OCI-LY1 (cell line): ENCODE measurements around the gene SLC25A25.

Experiments used
- H2AFZ ChIP-seq: fragments of 200-600 bp; sonication (generic), shearing (Covaris generic); 2 replicates; pipeline ENCODE4 v1.6.0; 2014; ENCODE audit warnings: antibody characterized with exemption, mild to moderate bottlenecking, low read length
- H3F3A ChIP-seq: fragments of 200-600 bp; sonication (generic), shearing (Covaris generic); 2 replicates; pipeline ENCODE4 v1.6.0; 2014; ENCODE audit warnings: mild to moderate bottlenecking, antibody characterized with exemption, low read length, moderate library complexity; ENCODE audit not compliant: insufficient read depth
- H3K27ac ChIP-seq: fragments of 200-600 bp; sonication (generic); 2 replicates; pipeline ENCODE4 v1.5.1; 2014; ENCODE audit warnings: low read length, mixed run types, mild to moderate bottlenecking, low read depth; ENCODE audit not compliant: poor library complexity, severe bottlenecking
- H3K27me3 ChIP-seq: fragments of 200-600 bp; sonication (generic); 2 replicates; pipeline ENCODE4 v1.6.0; 2014; ENCODE audit warnings: antibody characterized with exemption, mild to moderate bottlenecking, low read length, moderate library complexity; ENCODE audit not compliant: insufficient read depth
- H3K36me3 ChIP-seq: fragments of 200-600 bp; sonication (generic); 2 replicates; pipeline ENCODE4 v1.6.1; 2014; ENCODE audit warnings: mild to moderate bottlenecking, antibody characterized with exemption, low read length, moderate library complexity, mixed read lengths; ENCODE audit not compliant: insufficient read depth
- H3K4me1 ChIP-seq: fragments of 200-600 bp; sonication (generic); 2 replicates; pipeline ENCODE4 v1.5.1; 2014; ENCODE audit warnings: mild to moderate bottlenecking, low read length, moderate library complexity; ENCODE audit not compliant: insufficient read depth, severe bottlenecking
- H3K4me2 ChIP-seq: fragments of 200-600 bp; sonication (generic), shearing (Covaris generic); 2 replicates; pipeline ENCODE4 v1.6.1; 2014; ENCODE audit warnings: low read length
- H3K4me3 ChIP-seq: fragments of 200-600 bp; sonication (generic); 2 replicates; pipeline ENCODE4 v1.5.1; 2014; ENCODE audit warnings: low read length, low read depth, mild to moderate bottlenecking, mixed read lengths; ENCODE audit not compliant: poor library complexity, severe bottlenecking
- H3K79me2 ChIP-seq: fragments of 200-600 bp; shearing (Covaris generic); 2 replicates; pipeline ENCODE4 v1.6.1; 2016; ENCODE audit warnings: mixed run types, low read length, mixed read lengths; ENCODE audit not compliant: insufficient read depth
- H3K9ac ChIP-seq: fragments of 200-600 bp; sonication (generic), shearing (Covaris generic); 2 replicates; pipeline ENCODE4 v1.6.1; 2014; ENCODE audit warnings: mild to moderate bottlenecking, low read length, mixed read lengths
- H3K9me2 ChIP-seq: fragments of 200-600 bp; sonication (generic), shearing (Covaris generic); 2 replicates; pipeline ENCODE4 v1.6.1; 2014; ENCODE audit warnings: low read depth, mild to moderate bottlenecking, low read length, mixed read lengths
- H3K9me3 ChIP-seq: fragments of 200-600 bp; shearing (Covaris generic); 2 replicates; pipeline ENCODE4 v1.6.1; 2014; ENCODE audit warnings: low read length, mixed read lengths
- H4K20me1 ChIP-seq: fragments of 200-600 bp; sonication (generic), shearing (Covaris generic); 2 replicates; pipeline ENCODE4 v1.6.0; 2016; ENCODE audit warnings: mild to moderate bottlenecking, low read length; ENCODE audit not compliant: insufficient read depth
- CTCF ChIP-seq: fragments of 200-600 bp; sonication (generic), shearing (Covaris generic); IDR thresholded peaks from 2 replicates; pipeline ENCODE4 v1.5.1; 2017; ENCODE audit warnings: mild to moderate bottlenecking, antibody characterized with exemption, low read length, moderate library complexity, mixed read lengths
- EZH2 ChIP-seq: fragments of 200-600 bp; sonication (generic), shearing (Covaris generic); IDR thresholded peaks from 2 replicates; pipeline ENCODE4 v1.8.0; 2017; ENCODE audit warnings: borderline replicate concordance, mixed run types, mild to moderate bottlenecking, antibody characterized with exemption, low read length, moderate library complexity, mixed read lengths

The SLC25A25 gene

GRCh38 chr9:128099231-128099931, 31.3 kb downstream of the SLC25A25 start:
- Histone ChIP-seq H3K9me3 (no peaks in the 10 kb centered on the region), H3K9ac (no peak overlapping the region), H3K4me3 (no peak overlapping the region), H3K9me2 (no peaks in the 10 kb centered on the region), H4K20me1 (no peaks in the 10 kb centered on the region), H3K79me2 (peaks cover 6% of the 10 kb centered on the region; the same call in 1 of the 2 replicates), H3K4me1 (peaks cover 23% of the 10 kb centered on the region), H2AFZ (no peak overlapping the region), H3F3A (no peaks in the 10 kb centered on the region), H3K4me2 (no peak overlapping the region), H3K27me3 (no peaks in the 10 kb centered on the region), H3K36me3 (peaks cover 25% of the 10 kb centered on the region; the same call in 1 of the 2 replicates), H3K27ac (no peak overlapping the region)
- TF ChIP-seq EZH2 (no peak), CTCF (no peak)

- Histone ChIP-seq H3K9ac (no peak overlapping the region), H3K9me2 (no peaks in the 10 kb centered on the region), H3K27me3 (no peaks in the 10 kb centered on the region), H4K20me1 (no peaks in the 10 kb centered on the region), H3K79me2 (peaks cover 6% of the 10 kb centered on the region; the same call in 1 of the 2 replicates), H3K27ac (no peak overlapping the region), H2AFZ (no peak overlapping the region), H3K36me3 (peaks cover 25% of the 10 kb centered on the region; the same call in 1 of the 2 replicates), H3K4me2 (no peak overlapping the region), H3K4me1 (peaks cover 21% of the 10 kb centered on the region), H3K9me3 (no peaks in the 10 kb centered on the region), H3F3A (no peaks in the 10 kb centered on the region), H3K4me3 (no peak overlapping the region)
- TF ChIP-seq CTCF (no peak), EZH2 (no peak)
These were observed 32.0 kb downstream of the SLC25A25 start for GRCh38 chr9:128099932-128100491.

GRCh38 chr9:128100581-128100980, 32.5 kb downstream of the SLC25A25 start:
- no peak overlapping the region for H2AFZ ChIP-seq
- H3K27ac ChIP-seq: no peak overlapping the region
- no peak overlapping the region for H3K9ac ChIP-seq
- H3K79me2 ChIP-seq: peaks cover 6% of the 10 kb centered on the region; the same call in 1 of the 2 replicates
- peaks cover 28% of the 10 kb centered on the region for H3K36me3 ChIP-seq
- peaks cover 21% of the 10 kb centered on the region for H3K4me1 ChIP-seq
- no peaks in the 10 kb centered on the region for H3F3A ChIP-seq
- no peak for TF ChIP-seq CTCF
- TF ChIP-seq EZH2: no peak
- H3K4me2 ChIP-seq: no peak overlapping the region
- H3K9me2 ChIP-seq: no peaks in the 10 kb centered on the region
- H4K20me1 ChIP-seq: no peaks in the 10 kb centered on the region
- no peaks in the 10 kb centered on the region for H3K9me3 ChIP-seq
- H3K4me3 ChIP-seq: no peak overlapping the region
- no peaks in the 10 kb centered on the region for H3K27me3 ChIP-seq
